GM12873 (cell line): ENCODE measurements around the gene AKR1C4.

Experiments used
- CTCF ChIP-seq: IDR thresholded peaks from 2 replicates; pipeline ENCODE4 v1.5.1; 2012; ENCODE audit warnings: low read depth, mild to moderate bottlenecking, moderate library complexity, low read length, control low read depth; ENCODE audit not compliant: insufficient read depth; ENCODE audit errors: missing control alignments

AKR1C4 gene

GRCh38 chr10:5211696-5212536, 15.3 kb downstream of the AKR1C4 start:
- TF ChIP-seq CTCF: no peak

- no peak for TF ChIP-seq CTCF
These were observed 20.2 kb downstream of the AKR1C4 start for GRCh38 chr10:5216801-5217200.

- TF ChIP-seq CTCF: no peak
These were observed 22.6 kb downstream of the AKR1C4 start for GRCh38 chr10:5219262-5219661.

- no peak for TF ChIP-seq CTCF
These were observed 32.4 kb downstream of the AKR1C4 start for GRCh38 chr10:5229019-5229418.

GRCh38 chr10:5233324-5233723, 36.7 kb downstream of the AKR1C4 start:
- TF ChIP-seq CTCF: no peak

- TF ChIP-seq CTCF: no peak
These were observed 37.6 kb downstream of the AKR1C4 start for GRCh38 chr10:5234106-5234860.

- no peak for TF ChIP-seq CTCF
These were observed 45.9 kb downstream of the AKR1C4 start for GRCh38 chr10:5242585-5242984.
